Measurements from ENCODE around the gene GSK3B.

Gene GSK3B

DNA sequence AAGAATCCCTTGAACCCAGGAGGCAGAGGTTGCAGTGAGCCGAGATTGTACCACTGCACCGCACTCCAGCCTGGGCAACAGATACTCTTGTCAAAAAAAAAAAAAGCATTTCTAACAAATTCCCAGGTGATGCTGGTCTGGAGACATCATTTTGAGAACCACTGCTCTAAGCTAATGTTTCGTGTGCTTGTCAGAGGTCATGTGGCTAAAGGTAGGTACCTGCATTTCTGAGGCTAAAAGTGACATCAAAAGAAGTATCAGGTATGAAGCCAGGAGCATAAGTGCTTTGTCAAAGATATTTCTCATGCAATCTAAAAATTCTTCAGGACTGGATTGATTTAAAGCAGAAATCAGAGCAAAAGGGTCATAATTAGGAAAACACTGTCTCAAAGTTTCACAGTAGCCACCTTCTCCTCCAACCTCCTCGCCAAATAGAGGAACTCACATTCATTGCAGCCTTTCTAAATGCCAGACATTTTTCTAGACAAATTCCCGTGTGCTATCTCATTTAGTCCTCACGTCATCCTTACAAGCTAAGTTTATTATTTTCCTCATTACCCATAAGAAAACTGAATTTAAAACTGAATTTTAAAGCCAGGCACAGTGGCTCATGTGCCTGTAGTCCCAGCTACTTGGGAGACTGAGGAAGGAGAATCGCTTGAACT is 25.7 kb upstream of the GSK3B start:
- DNase-seq: no peak
- peaks cover 9% of the 10 kb centered on the region for H3K9me3 ChIP-seq (ENCODE audit: severe bottlenecking)
- TF ChIP-seq, protein P1, sequence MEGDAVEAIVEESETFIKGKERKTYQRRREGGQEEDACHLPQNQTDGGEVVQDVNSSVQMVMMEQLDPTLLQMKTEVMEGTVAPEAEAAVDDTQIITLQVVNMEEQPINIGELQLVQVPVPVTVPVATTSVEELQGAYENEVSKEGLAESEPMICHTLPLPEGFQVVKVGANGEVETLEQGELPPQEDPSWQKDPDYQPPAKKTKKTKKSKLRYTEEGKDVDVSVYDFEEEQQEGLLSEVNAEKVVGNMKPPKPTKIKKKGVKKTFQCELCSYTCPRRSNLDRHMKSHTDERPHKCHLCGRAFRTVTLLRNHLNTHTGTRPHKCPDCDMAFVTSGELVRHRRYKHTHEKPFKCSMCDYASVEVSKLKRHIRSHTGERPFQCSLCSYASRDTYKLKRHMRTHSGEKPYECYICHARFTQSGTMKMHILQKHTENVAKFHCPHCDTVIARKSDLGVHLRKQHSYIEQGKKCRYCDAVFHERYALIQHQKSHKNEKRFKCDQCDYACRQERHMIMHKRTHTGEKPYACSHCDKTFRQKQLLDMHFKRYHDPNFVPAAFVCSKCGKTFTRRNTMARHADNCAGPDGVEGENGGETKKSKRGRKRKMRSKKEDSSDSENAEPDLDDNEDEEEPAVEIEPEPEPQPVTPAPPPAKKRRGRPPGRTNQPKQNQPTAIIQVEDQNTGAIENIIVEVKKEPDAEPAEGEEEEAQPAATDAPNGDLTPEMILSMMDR (IDR thresholded peaks at IDR 0.05; ENCODE audit: low read depth, low read length): no peak
- no peaks in the 10 kb centered on the region for H3K36me3 ChIP-seq
- H3K27ac ChIP-seq: no peak overlapping the region
- no peaks in the 10 kb centered on the region for H3K27me3 ChIP-seq (ENCODE audit: insufficient read depth, low read depth, severe bottlenecking)
- no peak overlapping the region for H3K4me3 ChIP-seq (ENCODE audit: low read depth, low read length)

DNA sequence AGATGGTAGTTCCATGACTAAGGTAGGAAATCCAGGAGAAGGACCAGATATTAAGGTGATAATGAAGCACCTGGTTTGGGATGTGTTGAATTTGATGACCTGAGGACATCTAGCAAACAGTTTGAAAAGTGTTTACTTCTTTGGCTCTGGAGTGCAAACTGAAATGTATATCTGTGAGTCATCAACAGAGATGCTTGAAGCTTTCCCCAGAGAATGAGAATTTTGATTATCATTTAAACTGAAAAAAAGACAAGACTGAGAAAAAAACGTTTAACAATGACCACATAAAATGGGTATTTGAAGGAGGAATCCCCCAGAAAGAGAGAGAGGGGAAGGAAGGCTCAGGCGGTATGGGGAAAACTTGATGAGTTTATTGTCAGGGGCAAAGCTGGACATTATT is 20.7 kb upstream of the GSK3B start:
- H3K27ac ChIP-seq: no peak overlapping the region
- H3K4me3 ChIP-seq (ENCODE audit: low read depth, low read length): no peak overlapping the region
- DNase-seq: no peak
- no peaks in the 10 kb centered on the region for H3K36me3 ChIP-seq
- peaks cover 9% of the 10 kb centered on the region for H3K9me3 ChIP-seq (ENCODE audit: severe bottlenecking)
- TF ChIP-seq, protein P1 (IDR thresholded peaks at IDR 0.05; ENCODE audit: low read depth, low read length): no peak
- H3K27me3 ChIP-seq (ENCODE audit: insufficient read depth, low read depth, severe bottlenecking): no peaks in the 10 kb centered on the region

DNA sequence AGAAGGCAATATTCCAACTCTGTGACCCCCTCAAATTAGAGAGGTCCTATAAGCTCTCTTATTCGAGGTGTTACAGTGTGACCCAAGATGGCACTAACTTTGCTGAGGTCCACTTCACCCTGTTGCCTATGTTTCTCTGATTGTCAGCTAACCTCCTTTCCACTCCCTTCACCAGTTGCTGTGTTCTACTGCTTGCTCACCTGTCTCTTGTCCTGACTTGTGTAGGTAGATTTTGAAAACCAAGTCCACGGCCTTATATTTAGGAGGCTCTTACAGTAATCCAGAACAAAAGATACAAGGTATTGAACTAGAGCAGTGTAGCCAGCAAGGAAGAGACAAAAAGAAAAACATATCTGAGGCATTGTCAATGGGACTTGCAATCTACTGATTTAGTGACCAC is 20.1 kb upstream of the GSK3B start:
- H3K36me3 ChIP-seq: no peaks in the 10 kb centered on the region
- no peak overlapping the region for H3K27ac ChIP-seq
- H3K4me3 ChIP-seq (ENCODE audit: low read depth, low read length): no peak overlapping the region
- H3K9me3 ChIP-seq (ENCODE audit: severe bottlenecking): peaks cover 9% of the 10 kb centered on the region
- no peaks in the 10 kb centered on the region for H3K27me3 ChIP-seq (ENCODE audit: insufficient read depth, low read depth, severe bottlenecking)
- TF ChIP-seq, protein P1 (IDR thresholded peaks at IDR 0.05; ENCODE audit: low read depth, low read length): no peak
- no peak for DNase-seq

DNA sequence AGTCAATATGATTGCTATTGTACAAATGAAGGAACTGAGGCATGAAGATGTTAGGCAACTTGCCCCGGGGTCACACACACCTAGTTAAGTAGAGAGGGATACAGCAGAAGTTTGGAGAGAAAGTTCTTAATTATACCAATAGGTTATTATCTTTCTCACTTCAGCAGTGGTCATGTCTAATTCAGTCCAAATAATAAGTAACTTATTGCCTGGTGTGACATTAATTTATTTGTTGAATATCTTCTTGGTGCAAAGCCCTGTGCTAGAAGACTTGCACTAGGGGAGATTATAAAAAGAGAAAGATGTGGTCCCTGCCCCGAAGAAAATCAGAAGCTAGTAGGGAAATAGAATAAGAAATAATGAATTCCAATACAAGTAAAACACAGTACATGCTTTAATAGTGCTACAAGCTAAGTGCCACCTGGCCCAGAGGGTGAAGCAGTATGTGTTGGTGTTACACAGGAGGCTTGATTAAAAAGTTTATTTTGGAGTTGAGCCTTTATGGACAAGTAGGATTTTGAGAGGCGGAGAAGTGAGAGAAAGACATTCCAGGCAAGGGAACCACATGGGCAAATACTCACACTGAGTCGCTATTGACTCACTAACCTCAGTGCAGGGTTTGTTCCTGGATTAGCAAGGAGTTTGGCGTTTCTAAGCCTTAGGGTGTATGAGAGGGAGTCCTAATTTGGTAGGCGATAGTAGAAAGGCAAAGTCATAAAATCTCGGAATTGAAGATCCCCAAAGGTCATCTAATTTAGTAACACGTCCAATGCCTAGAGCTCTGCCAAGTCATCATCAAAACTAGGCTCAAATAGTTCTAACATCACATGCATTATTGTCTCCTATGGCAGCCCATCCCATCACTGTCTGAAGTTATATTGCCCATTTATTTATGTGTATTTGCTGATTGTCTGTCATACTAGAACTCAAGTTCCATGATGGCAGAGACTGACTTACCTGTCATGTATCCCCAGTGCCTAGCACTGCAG is 19.2 kb upstream of the GSK3B start:
- TF ChIP-seq, protein P1 (IDR thresholded peaks at IDR 0.05; ENCODE audit: low read depth, low read length): no peak
- H3K27ac ChIP-seq: no peak overlapping the region
- no peaks in the 10 kb centered on the region for H3K27me3 ChIP-seq (ENCODE audit: insufficient read depth, low read depth, severe bottlenecking)
- H3K4me3 ChIP-seq (ENCODE audit: low read depth, low read length): no peak overlapping the region
- H3K9me3 ChIP-seq (ENCODE audit: severe bottlenecking): peaks cover 9% of the 10 kb centered on the region
- H3K36me3 ChIP-seq: no peaks in the 10 kb centered on the region
- no peak for DNase-seq

DNA sequence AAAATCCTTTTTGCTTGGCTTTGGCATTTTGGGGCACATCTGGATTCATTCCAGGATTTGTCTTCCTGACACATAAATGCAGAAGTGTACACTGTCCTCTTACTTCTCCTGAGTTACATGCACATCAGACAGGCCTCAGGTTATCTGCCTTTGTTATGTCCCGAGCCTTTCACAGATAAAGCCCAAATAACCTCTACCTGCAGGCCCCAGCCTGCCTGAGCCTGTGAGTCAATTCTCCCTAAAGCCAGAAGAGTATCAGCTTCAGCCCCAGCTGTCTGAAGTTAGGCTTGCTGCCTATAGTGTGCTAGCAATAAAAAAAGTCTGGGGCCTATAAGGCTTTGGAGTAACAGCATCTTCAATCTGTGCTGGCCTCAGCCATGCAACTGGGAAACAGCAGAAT is 17.7 kb upstream of the GSK3B start:
- Histone ChIP-seq H3K27me3 (ENCODE audit: insufficient read depth, low read depth, severe bottlenecking) (no peaks in the 10 kb centered on the region), H3K9me3 (ENCODE audit: severe bottlenecking) (peaks cover 7% of the 10 kb centered on the region), H3K4me3 (ENCODE audit: low read depth, low read length) (no peak overlapping the region), H3K27ac (no peak overlapping the region), H3K36me3 (no peaks in the 10 kb centered on the region)
- TF ChIP-seq, protein P1 (IDR thresholded peaks at IDR 0.05; ENCODE audit: low read depth, low read length): no peak
- DNase-seq: no peak

Measured in WERI-Rb-1 (cell line).